Measurements from ENCODE around the gene ADD3.

The ADD3 gene

DNA sequence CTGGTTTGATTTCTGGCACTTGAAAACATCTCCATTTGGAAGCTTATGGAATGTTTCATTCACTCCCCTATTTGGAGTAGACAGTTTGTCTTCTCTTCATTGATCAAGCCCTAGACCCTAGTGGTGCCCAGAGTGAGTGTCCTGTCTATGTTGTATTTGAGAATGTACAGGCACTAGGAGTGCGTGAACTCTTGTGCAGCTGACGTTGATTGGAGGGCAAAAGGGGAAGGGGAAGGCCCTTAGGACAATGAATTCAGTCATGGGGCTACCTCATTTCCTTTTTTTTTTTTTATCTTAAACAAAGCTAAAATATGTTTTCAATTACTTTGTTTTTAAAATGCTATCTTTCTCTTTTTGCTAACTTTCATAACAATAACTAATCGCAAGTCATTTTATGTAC is 66.5 kb downstream of the ADD3 start:
- no peak for DNase-seq

DNA sequence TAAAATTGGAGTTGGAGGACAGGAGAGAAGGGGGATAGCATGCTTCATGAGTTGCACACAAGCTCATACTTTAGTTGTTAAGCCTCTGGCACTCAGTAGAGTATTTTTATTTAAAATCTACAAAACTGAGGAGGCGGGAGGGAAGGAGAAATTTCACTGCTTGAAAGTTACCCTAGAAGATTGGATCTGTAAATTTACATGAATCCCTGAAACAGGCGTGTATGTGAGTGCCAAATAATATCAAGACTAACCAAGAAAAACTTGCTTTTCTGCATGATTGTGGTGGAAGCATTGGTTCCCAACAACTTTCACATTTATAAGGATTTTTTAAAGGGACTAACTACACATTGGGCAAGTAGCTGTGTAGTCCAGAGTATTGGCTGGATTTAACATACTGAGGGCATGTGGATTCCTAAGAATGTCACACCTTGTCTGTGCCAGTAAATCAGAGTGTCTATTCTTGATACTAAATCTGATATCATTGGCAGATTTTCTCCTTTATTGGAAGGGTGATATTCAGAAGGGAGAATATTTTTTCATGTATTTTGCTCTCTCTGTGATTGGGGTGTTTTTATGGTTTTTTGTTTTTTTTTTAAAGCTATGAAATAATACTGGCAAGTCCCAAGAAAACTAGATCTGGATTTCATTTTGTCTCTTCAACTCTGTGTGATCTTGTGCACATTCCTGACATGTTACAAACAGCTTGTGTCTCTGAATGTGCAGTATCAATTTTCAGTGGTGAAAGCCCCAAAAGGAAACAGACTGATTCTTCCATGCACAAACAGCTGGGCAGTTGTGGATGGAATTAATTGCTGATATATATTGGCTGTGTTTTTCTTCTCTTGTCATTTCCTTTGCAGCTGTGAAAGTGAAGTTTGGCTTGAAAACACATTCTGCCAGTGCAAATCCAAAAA is 67.2 kb downstream of the ADD3 start:
- no peak for DNase-seq

- no peak for DNase-seq
Measured at GRCh38 chr10:110075686-110076085, 67.9 kb downstream of the ADD3 start.

- no peak for DNase-seq
Measured at GRCh38 chr10:110076559-110077318, 69.0 kb downstream of the ADD3 start.

- DNase-seq: no peak
Measured at GRCh38 chr10:110077436-110078130, 69.8 kb downstream of the ADD3 start.

DNA sequence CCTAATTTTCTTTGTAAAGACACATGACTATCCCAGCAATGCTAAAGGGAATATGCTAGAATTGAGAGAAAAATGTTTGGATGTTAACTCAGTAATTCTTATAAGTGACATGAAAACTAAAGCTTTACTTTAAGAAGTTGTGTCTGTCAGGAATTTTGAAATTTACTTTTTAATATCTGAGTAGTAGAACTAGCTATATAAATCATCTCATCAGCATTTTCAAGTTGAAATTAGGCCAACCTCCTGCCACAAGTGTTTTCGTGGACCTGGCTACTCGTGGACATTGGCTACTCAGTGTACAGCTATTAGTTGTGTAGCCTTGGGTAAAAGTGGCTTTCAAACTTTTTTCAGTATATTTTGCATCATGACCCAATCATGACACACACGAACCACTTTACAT is 70.5 kb downstream of the ADD3 start:
- no peak for DNase-seq

- no peak for DNase-seq
Measured at GRCh38 chr10:110081911-110082310, 74.1 kb downstream of the ADD3 start.

DNA sequence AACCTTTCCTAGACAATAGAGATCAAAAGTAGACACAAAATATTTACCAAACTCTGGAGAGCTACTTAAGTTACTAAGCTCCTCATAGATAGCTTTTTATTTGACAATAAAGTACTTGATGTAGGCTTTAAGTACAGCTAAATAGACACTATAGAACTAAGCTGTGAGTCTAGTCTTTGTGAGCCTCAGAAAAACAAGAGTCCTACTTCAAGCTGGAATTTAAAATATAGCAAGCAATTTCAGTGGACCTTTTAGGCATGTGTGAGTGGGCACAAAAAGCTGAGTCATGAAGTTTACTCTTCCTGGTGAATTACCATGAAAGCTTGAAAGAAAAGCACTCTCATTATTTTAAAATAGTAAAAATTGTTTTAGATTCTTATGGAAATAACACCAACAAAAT is 76.1 kb downstream of the ADD3 start:
- no peak for DNase-seq

DNA sequence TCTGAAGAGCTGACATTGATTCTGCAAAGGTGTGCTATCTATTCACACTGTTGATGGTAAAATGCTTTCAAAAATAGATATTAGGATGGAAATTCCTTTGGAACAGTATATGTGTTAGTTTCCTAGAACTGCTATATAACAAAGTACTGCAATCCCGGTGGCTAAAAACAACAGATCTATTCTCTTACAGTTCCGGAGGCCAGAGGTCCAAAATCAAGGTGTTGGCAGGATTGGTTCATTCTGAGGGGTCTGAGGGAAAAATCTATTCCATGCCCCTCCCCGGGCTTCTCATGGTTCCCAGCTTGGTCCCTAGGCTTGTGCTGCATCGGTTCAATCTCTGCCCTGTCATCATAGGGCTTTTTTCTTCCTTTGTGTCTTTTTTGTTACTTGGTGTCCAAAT is 79.9 kb downstream of the ADD3 start:
- DNase-seq: no peak

DNA sequence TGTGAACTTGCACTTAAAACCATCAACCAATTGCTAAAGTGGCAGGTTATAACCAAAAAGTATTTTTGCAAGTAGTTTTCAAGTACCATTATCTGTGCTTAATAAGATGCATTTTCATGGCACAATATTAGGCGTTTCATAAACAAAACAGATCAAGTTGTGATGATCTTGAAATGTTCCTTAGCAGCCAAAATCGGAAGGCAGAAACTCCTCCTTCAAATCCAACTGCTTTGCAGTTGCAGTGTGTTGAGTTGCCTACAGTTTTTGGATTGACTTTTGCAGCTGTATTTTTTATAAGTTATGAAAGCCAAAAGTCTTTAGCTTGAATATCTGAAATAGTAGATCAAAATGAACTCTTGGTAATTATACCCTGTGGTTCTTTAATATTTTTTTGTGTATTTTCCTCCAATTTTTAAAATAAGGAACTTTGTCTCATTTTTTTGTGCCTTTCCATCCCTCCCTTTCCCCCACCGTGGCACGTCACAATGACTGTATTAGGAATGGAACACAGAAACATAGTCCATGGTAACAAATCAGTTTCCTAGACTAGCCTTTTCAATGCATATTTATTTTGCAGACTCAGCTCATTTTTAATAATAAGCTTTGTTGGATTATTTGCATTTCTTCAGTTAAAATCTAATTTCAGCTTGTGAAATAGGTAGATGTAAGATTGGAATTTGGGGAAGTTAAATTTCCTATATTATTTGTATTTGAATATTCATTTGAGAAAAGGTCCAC is 80.8 kb downstream of the ADD3 start:
- no peak for DNase-seq

DNA sequence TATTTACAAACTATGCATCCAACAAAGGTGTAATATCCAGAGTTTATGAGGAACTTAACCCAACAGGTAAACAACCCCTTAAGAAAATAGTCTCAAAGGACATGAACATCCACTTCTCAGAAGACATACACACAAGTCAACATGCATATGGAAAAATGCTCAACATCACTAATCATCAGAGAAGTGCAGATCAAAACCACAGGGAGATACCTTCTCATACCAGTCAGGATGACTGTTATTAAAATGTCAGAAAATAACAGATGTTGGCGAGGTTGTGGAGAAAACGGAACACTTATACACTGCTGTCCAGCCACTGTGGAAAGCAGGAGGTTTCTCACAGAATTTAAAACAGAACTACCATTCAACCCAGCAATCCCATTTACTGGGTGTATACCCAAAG is 84.0 kb downstream of the ADD3 start:
- DNase-seq: no peak

DNA sequence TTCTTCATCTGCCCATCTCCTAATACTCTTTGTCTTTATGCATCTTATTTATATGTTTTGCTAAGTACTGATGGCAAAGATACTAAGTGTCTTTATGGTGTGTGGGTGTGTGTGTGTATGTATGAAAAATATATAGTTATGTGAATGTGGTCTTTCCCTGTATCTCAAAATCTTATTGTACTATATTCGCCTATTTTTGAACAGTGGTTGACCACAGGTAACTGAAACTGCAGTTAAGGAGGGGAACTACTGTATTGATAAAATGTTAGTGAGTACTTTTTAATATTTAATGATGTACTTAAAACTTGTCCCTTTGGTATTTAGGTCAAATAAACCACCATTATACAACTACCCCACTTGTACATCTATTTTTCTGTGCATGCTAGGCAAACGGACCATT is 85.9 kb downstream of the ADD3 start:
- DNase-seq: no peak

- no peak for DNase-seq
Measured at GRCh38 chr10:110094786-110095185, 87.0 kb downstream of the ADD3 start.

DNA sequence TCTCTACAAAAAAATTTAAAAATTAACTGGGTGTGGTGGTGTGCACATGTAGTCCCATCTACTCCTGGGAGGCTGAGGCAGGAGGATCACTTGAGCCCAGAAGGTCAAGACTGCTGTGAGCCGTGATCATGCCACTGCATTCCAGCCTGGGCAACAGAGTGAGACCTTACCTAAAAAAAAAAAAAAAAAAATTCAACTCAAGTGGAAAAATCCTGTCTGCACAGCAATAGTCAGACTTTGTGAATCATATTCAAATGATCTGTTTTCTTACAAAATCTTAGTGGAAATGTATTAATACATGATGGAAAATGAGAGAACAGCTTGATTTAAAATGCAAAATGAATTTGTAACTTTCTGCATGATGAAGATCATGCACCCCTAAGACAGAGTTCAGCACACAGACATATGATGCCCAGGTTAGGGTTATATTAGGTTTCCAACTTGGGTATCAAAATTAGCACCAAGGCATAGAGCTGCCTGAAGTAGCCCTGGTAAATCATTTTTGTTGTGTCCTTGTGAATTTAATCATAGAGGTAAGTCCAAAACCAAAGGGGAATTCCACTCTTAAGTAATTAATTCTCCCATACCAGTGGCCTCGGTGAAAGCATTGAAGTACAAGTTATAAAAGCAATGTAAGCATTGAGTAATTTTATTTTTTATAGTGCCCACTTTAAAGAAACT is 93.8 kb downstream of the ADD3 start:
- no peak for DNase-seq

DNA sequence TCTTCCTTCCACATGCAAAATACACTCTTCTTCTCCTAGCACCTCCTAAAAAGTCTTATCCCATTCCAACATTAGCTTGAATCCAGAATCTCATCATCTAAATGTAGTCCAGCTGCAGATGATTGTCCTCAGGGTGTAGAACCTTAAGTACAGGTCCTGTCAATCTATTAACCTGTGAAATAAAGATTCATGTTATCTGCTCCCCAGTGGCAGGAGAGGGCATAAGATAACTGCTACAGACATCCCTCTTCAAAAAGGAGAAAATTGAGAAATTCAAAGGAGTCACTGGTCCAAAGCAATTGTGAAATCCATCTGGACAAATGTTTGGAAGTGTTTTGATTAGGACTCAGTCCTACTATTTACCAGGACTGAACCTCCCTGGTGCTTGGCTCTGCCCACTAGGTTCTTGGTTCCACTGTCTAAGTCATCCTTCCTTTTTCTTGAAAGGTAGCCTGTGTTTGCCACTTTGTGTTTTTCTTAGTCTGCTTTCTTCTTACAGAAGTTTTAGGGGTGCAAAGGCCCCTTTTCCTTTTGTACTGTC is 96.2 kb downstream of the ADD3 start:
- no peak for DNase-seq

- DNase-seq: no peak
Measured at GRCh38 chr10:110105873-110106272, 98.1 kb downstream of the ADD3 start.

GRCh38 chr10:110107430-110107829 is 99.6 kb downstream of the ADD3 start:
- DNase-seq: no peak

- DNase-seq: no peak
Measured at GRCh38 chr10:110107887-110108286, 100.1 kb downstream of the ADD3 start.

DNA sequence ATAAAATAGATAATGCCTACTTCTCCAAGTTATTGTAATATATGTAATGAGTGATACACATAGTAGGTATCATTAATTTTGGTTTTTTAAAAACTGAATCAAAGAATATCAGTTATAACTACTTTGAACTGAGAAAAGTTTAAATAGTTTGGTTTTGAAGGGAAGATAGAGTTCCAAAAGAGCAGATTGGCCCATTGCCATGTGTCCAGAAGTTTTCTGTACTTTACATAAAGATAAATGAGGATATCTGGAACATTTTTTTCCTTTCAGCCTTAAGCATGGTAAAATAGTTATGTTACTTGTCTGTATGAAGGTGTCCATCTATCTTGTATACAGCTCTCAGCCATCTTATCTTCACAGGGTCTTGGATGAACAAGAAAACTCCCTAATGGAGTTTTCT is 101.7 kb downstream of the ADD3 start:
- no peak for DNase-seq

- DNase-seq: no peak
Measured at GRCh38 chr10:110110338-110110737, 102.6 kb downstream of the ADD3 start.

DNA sequence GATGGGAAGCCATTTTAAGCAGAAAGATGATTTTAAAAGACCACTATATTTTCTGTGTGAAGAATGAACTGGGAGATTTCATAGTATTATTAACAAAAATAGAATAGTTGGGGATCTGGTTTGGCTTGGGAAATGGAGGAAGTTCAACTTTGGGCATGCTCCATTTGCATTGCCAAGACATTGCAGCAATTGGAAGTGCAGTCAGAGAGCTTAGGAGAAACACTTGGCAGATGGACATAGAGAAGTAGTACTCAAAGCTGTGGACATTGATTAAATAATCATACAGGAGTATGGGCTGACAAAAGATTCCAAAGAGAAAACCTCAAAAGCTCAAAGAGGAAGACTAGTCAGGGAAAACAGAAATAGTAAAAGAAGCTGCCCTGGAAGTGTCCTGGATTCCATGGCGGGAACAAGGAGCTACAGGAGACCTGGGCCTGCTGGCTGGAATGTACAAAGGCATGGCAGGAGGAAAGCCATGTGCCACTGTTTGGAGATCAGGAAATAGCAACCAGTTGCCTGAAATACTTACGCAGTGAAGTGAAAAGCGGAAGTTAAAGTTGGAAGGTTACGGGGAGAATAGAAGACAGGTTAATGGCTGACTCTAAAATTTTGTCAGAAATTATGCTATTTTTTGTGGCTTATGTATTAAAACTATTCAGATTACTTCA is 106.0 kb downstream of the ADD3 start:
- no peak for DNase-seq

Measured in NCI-H446 (cell line).